Hematopoietic multipotent progenitor cell treated with erythropoietin and hydrocortisone succinate and interleukin-3 and kit ligand, for 6 days (in vitro differentiated cells): ENCODE measurements around the gene BTBD16.

ENCODE experiments used
- DNase-seq: peaks from one replicate; pipeline ENCODE4 v3.0.0-alpha.2; 2015

Gene BTBD16

GRCh38 chr10:122347170-122347841 lies 76.2 kb downstream of the BTBD16 start:
- DNase-seq, result no peak

- no peak for DNase-seq
Measured at GRCh38 chr10:122348512-122348911, 77.4 kb downstream of the BTBD16 start.

- DNase-seq, result no peak
Measured at GRCh38 chr10:122348935-122349361, 77.9 kb downstream of the BTBD16 start.

GRCh38 chr10:122349758-122350369 lies 78.8 kb downstream of the BTBD16 start:
- no peak for DNase-seq

- no peak for DNase-seq
Measured at GRCh38 chr10:122350893-122351292, 79.8 kb downstream of the BTBD16 start.

- DNase-seq, result no peak
Measured at GRCh38 chr10:122352817-122353525, 81.9 kb downstream of the BTBD16 start.

GRCh38 chr10:122354383-122354782 lies 83.3 kb downstream of the BTBD16 start:
- DNase-seq, result no peak

GRCh38 chr10:122357685-122358084 lies 86.6 kb downstream of the BTBD16 start:
- DNase-seq, result no peak

GRCh38 chr10:122359621-122360020 lies 88.5 kb downstream of the BTBD16 start:
- no peak for DNase-seq

GRCh38 chr10:122361046-122361445 lies 90.0 kb downstream of the BTBD16 start:
- DNase-seq, result no peak

GRCh38 chr10:122362031-122362592 lies 91.0 kb downstream of the BTBD16 start:
- no peak for DNase-seq

- DNase-seq, result no peak
Measured at GRCh38 chr10:122362621-122363020, 91.5 kb downstream of the BTBD16 start.

- DNase-seq, result no peak
Measured at GRCh38 chr10:122363311-122363710, 92.2 kb downstream of the BTBD16 start.

GRCh38 chr10:122363722-122364463 lies 92.8 kb downstream of the BTBD16 start:
- no peak for DNase-seq

- no peak for DNase-seq
Measured at GRCh38 chr10:122368502-122369254, 97.6 kb downstream of the BTBD16 start.

- DNase-seq, result no peak
Measured at GRCh38 chr10:122373108-122373507, 102.0 kb downstream of the BTBD16 start.

GRCh38 chr10:122373721-122374120 lies 102.6 kb downstream of the BTBD16 start:
- DNase-seq, result no peak

- peak; percentile 90 for DNase-seq
Measured at GRCh38 chr10:122374237-122374858, 103.3 kb downstream of the BTBD16 start, which contains the start of gene PLEKHA1. PLEKHA1 (plus strand) TSS chr10:122374708; CDS start chr10:122393201, 18,493 bp downstream.

GRCh38 chr10:122374859-122375678 lies 104.0 kb downstream of the BTBD16 start:
- peak; percentile 15 for DNase-seq

- no peak for DNase-seq
Measured at GRCh38 chr10:122375679-122376160, 104.6 kb downstream of the BTBD16 start.
